Ovary (tissue), 9 donors: ENCODE data around the gene GPC6. TPM values are rescaled to one million over a fixed set of nuclear protein-coding genes. Genes with fewer than 3 reads are reported as not detected.

Experiments
- DNase-seq, 5 donors: peaks; one replicate each; pipeline ENCODE4 v3.0.0-alpha.2; 2019 to 2020
- H3K27ac ChIP-seq, 2 donors: fragments of 200-600 bp; one replicate each; pipeline versions ENCODE4 v1.5.1 to v1.8.0; 2019 to 2022
- H3K27me3 ChIP-seq: fragments of 200-600 bp; one replicate; pipeline ENCODE4 v1.8.0; 2022
- H3K36me3 ChIP-seq: fragments of 200-600 bp; sonication (generic); one replicate; pipeline ENCODE4 v1.5.1; 2019
- H3K4me1 ChIP-seq: one replicate; pipeline ENCODE4 v1.8.1; 2013; ENCODE audit warnings: mild to moderate bottlenecking, moderate library complexity; ENCODE audit not compliant: insufficient read depth
- H3K4me3 ChIP-seq: fragments of 200-600 bp; sonication (generic); one replicate; pipeline ENCODE4 v1.5.1; 2017
- H3K9me3 ChIP-seq, 2 donors: fragments of 200-600 bp in 1 of 2; sonication (generic) in 1 of 2; one replicate each; pipeline versions ENCODE4 v1.5.1 to v1.8.1; 2013 to 2019; ENCODE audit warnings: mild to moderate bottlenecking in 1 of 2, moderate library complexity in 1 of 2
- EP300 ChIP-seq: sonication (generic); formaldehyde crosslinking; IDR thresholded peaks from one replicate; pipeline ENCODE4 v1.6.1; 2017; ENCODE audit warnings: antibody characterized with exemption
- POLR2A ChIP-seq: fragments of 450-650 bp; IDR thresholded peaks from one replicate; pipeline ENCODE4 v1.6.1; 2017; ENCODE audit warnings: antibody characterized with exemption, mild to moderate bottlenecking, moderate library complexity
- WGBS, 3 donors: extraction: QIAGEN DNeasy Blood & Tissue Kit in 1 of 3; methylation state at CpG; one replicate each; pipeline versions ENCODE4 v1.1.5 to v1.1.7; 2013 to 2017; 5-methylcytosine and 5-hydroxymethylcytosine counted together
- intact Hi-C, 4 donors: fragments of 100-400 bp; cut with DNase I; formaldehyde crosslinking; loops; one replicate each; pipeline versions ENCODE4 v1.11.0 to v1.15.1; 2022 to 2023
- polyA plus RNA-seq, 2 donors: library from polyadenylated mRNA; stranded (reverse); fragments of 200-250 nt in 1 of 2; fragments of 350-450 nt in 1 of 2; fragmentation: Illumina TruSeq in 1 of 2; extraction: RNeasy Lipid Tissue Mini Kit (QIAGEN cat#74804) in 1 of 2; gene quantifications; one replicate each; pipeline ENCODE4 v1.2.3, GENCODE V29; 2013 to 2014
- total RNA-seq, 7 donors: library from RNA; depleted of rRNA in 2 of 7; stranded (reverse); fragments of >200 nt in 2 of 7; fragmentation: NEBNext Ultra II Directional in 3 of 7; extraction: Animal tissue kit (Norgen Biotek cat#: 25700) in 3 of 7; gene quantifications; one replicate each; pipeline versions ENCODE4 v1.1.0 to v1.2.4, GENCODE V29; 2016 to 2023
- TF ChIP-seq, protein P1 (sequence below), 3 donors: fragments of 450-650 bp in 2 of 3; fragments of 200-600 bp in 1 of 3; IDR thresholded peaks; one replicate each; pipeline versions ENCODE4 v1.5.1 to v1.8.0; 2016 to 2022; ENCODE audit warnings: antibody characterized with exemption in 3 of 3, mild to moderate bottlenecking in 1 of 3
- donor health status: DM: no; HTN: no; CAD: no; lungs with moderate emphysema.
- donor health status: DM: no; HTN: no; CAD: no.
- donor health status: Bipolar disorder and iron deficiency.
- donor health status: DM: yes; HTN: yes; CAD: no.
- donor health status: DM: no; HTN: no; CAD: no.
- donor health status: DM: yes; HTN: yes; CAD: no.

GPC6 gene
- total and polyA plus RNA-seq, 9 donors = 4.3 to 22.3 (median 17.9) TPM

DNA sequence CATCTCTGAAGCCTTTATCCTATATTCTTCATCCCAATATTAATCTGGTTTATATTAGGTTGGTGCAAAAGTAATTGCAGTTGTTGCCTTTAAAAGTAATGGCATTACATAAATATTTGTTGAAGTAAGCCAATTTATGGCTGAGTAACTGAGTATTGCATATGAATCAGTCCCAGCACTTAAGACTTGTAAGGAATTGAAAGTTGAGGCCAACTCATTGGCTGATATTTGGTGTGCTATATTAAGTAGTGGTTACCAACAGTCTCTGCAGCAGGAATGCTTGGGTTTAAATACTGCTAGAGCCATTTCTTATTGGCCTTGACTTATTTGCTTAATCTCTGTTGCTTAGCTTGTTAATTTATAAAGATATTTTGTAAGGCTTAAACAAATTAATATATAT is 460.7 kb downstream of the GPC6 start:
- H3K27ac ChIP-seq = no peak overlapping the region
- intact Hi-C loops = no loop called here
- no peak for DNase-seq
- H3K9me3 ChIP-seq = no peaks in the 10 kb centered on the region
- H3K4me3 ChIP-seq = no peak overlapping the region
- no peaks in the 10 kb centered on the region for H3K27me3 ChIP-seq
- no peaks in the 10 kb centered on the region for H3K36me3 ChIP-seq
- TF ChIP-seq, protein P1, sequence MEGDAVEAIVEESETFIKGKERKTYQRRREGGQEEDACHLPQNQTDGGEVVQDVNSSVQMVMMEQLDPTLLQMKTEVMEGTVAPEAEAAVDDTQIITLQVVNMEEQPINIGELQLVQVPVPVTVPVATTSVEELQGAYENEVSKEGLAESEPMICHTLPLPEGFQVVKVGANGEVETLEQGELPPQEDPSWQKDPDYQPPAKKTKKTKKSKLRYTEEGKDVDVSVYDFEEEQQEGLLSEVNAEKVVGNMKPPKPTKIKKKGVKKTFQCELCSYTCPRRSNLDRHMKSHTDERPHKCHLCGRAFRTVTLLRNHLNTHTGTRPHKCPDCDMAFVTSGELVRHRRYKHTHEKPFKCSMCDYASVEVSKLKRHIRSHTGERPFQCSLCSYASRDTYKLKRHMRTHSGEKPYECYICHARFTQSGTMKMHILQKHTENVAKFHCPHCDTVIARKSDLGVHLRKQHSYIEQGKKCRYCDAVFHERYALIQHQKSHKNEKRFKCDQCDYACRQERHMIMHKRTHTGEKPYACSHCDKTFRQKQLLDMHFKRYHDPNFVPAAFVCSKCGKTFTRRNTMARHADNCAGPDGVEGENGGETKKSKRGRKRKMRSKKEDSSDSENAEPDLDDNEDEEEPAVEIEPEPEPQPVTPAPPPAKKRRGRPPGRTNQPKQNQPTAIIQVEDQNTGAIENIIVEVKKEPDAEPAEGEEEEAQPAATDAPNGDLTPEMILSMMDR (IDR thresholded peaks at IDR 0.05) = no peak
- no peak for TF ChIP-seq EP300
- no peak for TF ChIP-seq POLR2A
- H3K4me1 ChIP-seq = no peaks in the 10 kb centered on the region

DNA sequence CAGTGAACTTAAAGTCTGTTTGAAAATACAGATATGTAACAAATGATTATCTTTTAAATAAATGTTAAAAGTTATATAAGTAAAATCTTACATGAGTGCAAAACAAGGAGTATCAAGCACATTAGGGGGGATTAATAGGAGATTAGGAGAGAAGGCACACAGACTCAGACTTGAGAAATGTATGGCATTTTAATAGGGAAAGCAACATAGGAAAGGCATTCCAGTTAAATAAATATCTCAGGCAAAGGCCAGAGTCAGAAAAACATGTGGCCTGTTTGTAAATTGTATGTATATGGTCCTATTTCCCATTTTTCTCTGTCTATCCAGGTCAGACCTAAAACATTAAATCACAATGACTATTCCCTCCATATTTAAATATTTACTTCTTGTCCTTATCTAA is 462.7 kb downstream of the GPC6 start:
- TF ChIP-seq EP300 (no peak), POLR2A (no peak)
- TF ChIP-seq, protein P1 (IDR thresholded peaks at IDR 0.05) = no peak
- Histone ChIP-seq H3K36me3 (no peaks in the 10 kb centered on the region), H3K9me3 (no peaks in the 10 kb centered on the region), H3K4me3 (no peak overlapping the region), H3K4me1 (no peaks in the 10 kb centered on the region), H3K27ac (no peak overlapping the region), H3K27me3 (peaks cover 4% of the 10 kb centered on the region)
- DNase-seq = no peak
- intact Hi-C loops = no loop called here

DNA sequence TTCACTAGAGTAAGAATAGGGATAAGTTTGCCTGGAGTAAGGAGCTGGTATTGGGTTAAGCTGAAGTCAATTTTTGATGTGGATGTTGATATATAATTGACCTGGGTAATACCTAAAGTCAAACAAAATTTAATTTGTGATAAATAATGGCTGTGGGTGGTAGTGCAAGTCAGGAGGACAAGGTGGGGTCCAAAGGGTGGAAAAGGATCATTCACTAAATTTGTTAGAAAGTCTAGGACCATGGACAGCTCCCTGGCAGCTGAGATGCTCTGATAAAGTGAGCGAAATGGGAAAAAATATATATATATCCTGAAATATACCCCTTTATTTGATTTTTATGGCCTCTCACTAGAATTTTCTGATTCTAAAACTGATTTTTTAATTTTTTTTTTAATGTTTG is 463.5 kb downstream of the GPC6 start:
- Histone ChIP-seq H3K27ac (no peak overlapping the region), H3K36me3 (no peaks in the 10 kb centered on the region), H3K9me3 (no peaks in the 10 kb centered on the region), H3K4me1 (no peaks in the 10 kb centered on the region), H3K27me3 (peaks cover 4% of the 10 kb centered on the region), H3K4me3 (no peak overlapping the region)
- peak in 1 of 5 donors; percentile 24 for DNase-seq
- TF ChIP-seq EP300 (no peak), POLR2A (no peak)
- TF ChIP-seq, protein P1 (IDR thresholded peaks at IDR 0.05) = no peak
- 31 to 38% (median 36%) methylated on average over 1 of the region's 1 CpG for WGBS, 3 donors
- intact Hi-C loops = no loop called here

DNA sequence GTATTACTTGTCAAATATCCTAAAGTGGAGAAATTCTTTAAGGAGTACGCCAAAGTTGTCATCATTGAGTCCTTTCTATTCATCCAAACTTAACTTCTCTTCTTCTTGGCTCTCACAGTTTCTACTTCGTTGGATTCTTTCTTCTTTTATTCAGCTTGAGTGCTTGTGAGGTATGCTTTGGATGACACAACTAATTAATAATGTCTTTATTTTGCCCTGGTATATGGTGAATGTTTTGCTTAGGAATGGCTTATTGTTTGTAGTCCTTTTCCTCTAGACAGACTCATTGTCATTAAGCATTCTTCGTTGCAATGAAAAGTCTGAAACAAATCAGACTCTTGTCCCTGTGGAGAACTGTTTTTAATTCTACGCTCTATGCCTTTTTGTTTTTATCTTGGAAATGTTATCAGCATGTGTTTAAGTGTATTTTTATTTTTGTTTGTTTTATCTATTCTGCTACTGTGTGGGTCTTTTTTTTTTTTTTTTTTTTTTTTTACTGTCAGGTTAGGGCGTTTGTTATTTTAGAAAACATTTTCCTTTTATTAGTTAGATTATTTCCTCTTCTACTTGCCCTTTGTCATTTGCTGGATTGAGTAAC is 471.5 kb downstream of the GPC6 start:
- H3K9me3 ChIP-seq = no peaks in the 10 kb centered on the region
- 84 to 90% (median 87%) methylated on average over 5 of the region's 5 CpGs for WGBS, 3 donors
- H3K4me3 ChIP-seq = no peak overlapping the region
- no peaks in the 10 kb centered on the region for H3K27me3 ChIP-seq
- H3K36me3 ChIP-seq = no peaks in the 10 kb centered on the region
- no peak for DNase-seq
- H3K4me1 ChIP-seq = no peaks in the 10 kb centered on the region
- TF ChIP-seq, protein P1 (IDR thresholded peaks at IDR 0.05) = no peak
- TF ChIP-seq POLR2A (no peak), EP300 (no peak)
- no peak overlapping the region for H3K27ac ChIP-seq
- intact Hi-C loops = no loop called here
